PFSK-1 (cell line): ENCODE measurements around the gene USP5.

Experiments used
- FOXP2 ChIP-seq: optimal IDR thresholded peaks from 2 replicates; pipeline ENCODE3; 2011; ENCODE audit warnings: borderline replicate concordance, control low read depth, inconsistent platforms; ENCODE audit not compliant: insufficient read depth; ENCODE audit errors: extremely low read length, extremely low read depth
- POLR2AphosphoS5 ChIP-seq: IDR thresholded peaks from 2 replicates; pipeline ENCODE4 v1.6.1; 2012; ENCODE audit warnings: low read depth, mild to moderate bottlenecking, control low read depth, low read length, moderate library complexity
- REST ChIP-seq, 2 experiments: IDR thresholded peaks; 2 replicates each; pipeline versions ENCODE4 v1.6.1 to v1.8.0; 2011 to 2012; ENCODE audit warnings: low read depth in 2 of 2, low read length in 2 of 2, control low read depth in 1 of 2, inconsistent platforms in 1 of 2, mild to moderate bottlenecking in 1 of 2, moderate library complexity in 1 of 2; ENCODE audit not compliant: insufficient read depth in 1 of 2
- SIN3A ChIP-seq: IDR thresholded peaks from 2 replicates; pipeline ENCODE4 v1.6.1; 2012; ENCODE audit warnings: mild to moderate bottlenecking, low read length, moderate library complexity, borderline replicate concordance; ENCODE audit not compliant: insufficient read depth
- TAF1 ChIP-seq: IDR thresholded peaks from 2 replicates; pipeline ENCODE4 v1.6.1; 2012; ENCODE audit warnings: low read length, control low read depth, borderline replicate concordance; ENCODE audit not compliant: insufficient read depth

Gene USP5

GRCh38 chr12:6816598-6816997 is 35.4 kb upstream of the USP5 start:
- no peak for TF ChIP-seq REST (IDR thresholded peaks at IDR 0.05; ENCODE audit: insufficient read depth in 1 of 2, low read depth in 2 of 2, low read length in 2 of 2)
- no peak for TF ChIP-seq POLR2AphosphoS5
- no peak for TF ChIP-seq SIN3A
- no peak for TF ChIP-seq FOXP2
- no peak for TF ChIP-seq TAF1

GRCh38 chr12:6817098-6817497 is 34.9 kb upstream of the USP5 start:
- no peak for TF ChIP-seq REST (IDR thresholded peaks at IDR 0.05; ENCODE audit: insufficient read depth in 1 of 2, low read depth in 2 of 2, low read length in 2 of 2)
- TF ChIP-seq FOXP2: no peak
- TF ChIP-seq SIN3A: no peak
- TF ChIP-seq TAF1: no peak
- TF ChIP-seq POLR2AphosphoS5: no peak

GRCh38 chr12:6817662-6818157 is 34.2 kb upstream of the USP5 start:
- TF ChIP-seq REST (IDR thresholded peaks at IDR 0.05; ENCODE audit: insufficient read depth in 1 of 2, low read depth in 2 of 2, low read length in 2 of 2): no peak
- TF ChIP-seq TAF1: no peak

- no peak for TF ChIP-seq TAF1
- no peak for TF ChIP-seq FOXP2
- no peak for TF ChIP-seq POLR2AphosphoS5
- TF ChIP-seq REST (IDR thresholded peaks at IDR 0.05; ENCODE audit: insufficient read depth in 1 of 2, low read depth in 2 of 2, low read length in 2 of 2): no peak
- no peak for TF ChIP-seq SIN3A
These were observed 33.7 kb upstream of the USP5 start for GRCh38 chr12:6818222-6818621.

- TF ChIP-seq SIN3A: no peak
These were observed 33.3 kb upstream of the USP5 start for GRCh38 chr12:6818645-6819044.
